Type B pancreatic cell (in vitro differentiated cells): ENCODE measurements around the gene SLC2A10. TPM values are rescaled to one million over a fixed set of nuclear protein-coding genes. Genes with fewer than 3 reads are reported as not detected.
A peak's percentile ranks its signal among the peaks of the same experiment; 100 is the strongest.

Experiments
- DNase-seq: peaks from one replicate; pipeline ENCODE4 v3.0.0; 2021; ENCODE audit warnings: mixed read lengths; ENCODE audit not compliant: unreplicated experiment; ENCODE audit errors: extremely low spot score
- H3K27ac Mint-ChIP-seq: 2 replicates; pipeline ENCODE4 v1.8.0; 2021; ENCODE audit warnings: mild to moderate bottlenecking, mixed read lengths
- H3K27me3 Mint-ChIP-seq: 2 replicates; pipeline ENCODE4 v1.8.0; 2021; ENCODE audit warnings: mixed read lengths
- H3K36me3 Mint-ChIP-seq: 2 replicates; pipeline ENCODE4 v1.8.0; 2021; ENCODE audit warnings: mixed read lengths
- H3K4me1 Mint-ChIP-seq: one replicate; pipeline ENCODE4 v1.8.0; 2021; ENCODE audit warnings: mixed read lengths; ENCODE audit not compliant: unreplicated experiment
- H3K4me3 Mint-ChIP-seq: 2 replicates; pipeline ENCODE4 v1.8.0; 2021; ENCODE audit warnings: mild to moderate bottlenecking, mixed read lengths
- H3K9me3 Mint-ChIP-seq: 2 replicates; pipeline ENCODE4 v1.8.0; 2021; ENCODE audit warnings: mixed read lengths
- CTCF ChIP-seq: fragments of 200-600 bp; sonication (generic); conservative IDR thresholded peaks from 2 replicates; pipeline ENCODE4 v1.5.0; 2021; ENCODE audit warnings: antibody characterized with exemption, mild to moderate bottlenecking
- total RNA-seq: library from RNA; stranded (reverse); gene quantifications from 2 replicates; pipeline ENCODE4 v1.2.1, GENCODE V29; 2021; ENCODE audit warnings: low replicate concordance

The SLC2A10 gene
- total RNA-seq, 1 donor from 2014 or later, result 15.8 TPM

DNA sequence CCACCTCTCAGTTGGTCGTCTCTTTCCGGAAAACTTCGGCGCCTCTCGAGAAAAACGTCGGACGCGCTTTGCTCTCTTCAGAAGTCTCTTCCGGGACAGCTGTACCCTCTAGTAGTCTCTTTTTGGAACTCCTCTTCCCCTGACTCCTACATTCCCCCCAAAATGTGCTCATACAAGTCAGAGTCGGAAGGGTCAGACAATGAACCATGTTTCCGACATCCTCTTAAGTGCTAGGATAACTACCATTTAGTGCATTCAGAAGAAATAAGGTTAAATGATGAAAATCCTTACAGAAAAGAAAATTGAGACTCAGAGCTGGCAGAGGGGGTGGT lies 19.7 kb upstream of the SLC2A10 start:
- Mint-ChIP-seq H3K27me3 (no peaks in the 10 kb centered on the region), H3K36me3 (peaks cover 16% of the 10 kb centered on the region), H3K9me3 (no peaks in the 10 kb centered on the region), H3K27ac (peak overlapping the region; percentile 95), H3K4me1 (peaks cover 6% of the 10 kb centered on the region), H3K4me3 (peak overlapping the region; percentile 93)
- TF ChIP-seq CTCF, result no peak
- DNase-seq, result no peak

- H3K27ac Mint-ChIP-seq, result peak overlapping the region; percentile 95
- peak overlapping the region; percentile 93 for H3K4me3 Mint-ChIP-seq
- H3K36me3 Mint-ChIP-seq, result peaks cover 11% of the 10 kb centered on the region
- no peaks in the 10 kb centered on the region for H3K27me3 Mint-ChIP-seq
- no peak for DNase-seq
- peaks cover 8% of the 10 kb centered on the region for H3K4me1 Mint-ChIP-seq
- H3K9me3 Mint-ChIP-seq, result no peaks in the 10 kb centered on the region
- TF ChIP-seq CTCF, result no peak
Observed at GRCh38 chr20:46690219-46691106, 19.0 kb upstream of the SLC2A10 start.

DNA sequence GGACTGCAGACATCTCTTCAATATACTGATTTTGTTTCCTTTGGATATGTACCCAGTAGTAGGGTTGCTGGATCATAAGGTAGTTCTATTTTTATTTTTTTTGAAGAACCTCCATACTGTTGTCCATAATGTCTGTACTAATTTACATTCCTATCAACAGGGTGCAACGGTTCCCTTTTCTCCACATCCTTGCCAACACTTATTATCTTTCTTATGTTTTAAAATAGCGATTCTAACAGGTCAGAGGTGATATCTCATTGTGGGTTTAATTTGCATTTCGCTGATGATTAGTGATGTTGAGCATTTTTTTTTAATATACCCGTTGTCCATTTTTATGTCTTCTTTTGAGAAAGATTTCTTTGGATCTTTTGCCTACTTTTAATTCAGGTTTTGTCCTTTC lies 18.3 kb upstream of the SLC2A10 start:
- H3K36me3 Mint-ChIP-seq, result peaks cover 6% of the 10 kb centered on the region
- no peak overlapping the region for H3K27ac Mint-ChIP-seq

DNA sequence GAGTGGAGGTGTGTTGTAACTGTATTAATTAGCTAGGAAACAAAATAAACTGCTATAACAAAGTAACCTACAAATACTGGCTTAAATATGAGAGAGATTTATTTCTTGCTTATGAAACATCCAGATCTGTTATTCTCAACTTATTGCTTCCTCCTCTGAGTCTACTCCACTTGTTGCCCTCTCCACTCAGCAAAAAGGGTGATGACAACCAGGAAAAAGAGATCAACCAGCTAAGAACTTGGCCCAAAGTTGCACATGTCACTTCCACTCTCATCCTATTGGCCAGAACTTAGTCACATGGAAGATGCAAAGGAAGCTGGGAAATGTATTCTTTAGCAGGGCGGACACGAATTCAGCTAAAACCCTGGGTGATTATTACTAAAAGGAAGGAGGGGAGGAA lies 15.0 kb upstream of the SLC2A10 start:
- Mint-ChIP-seq H3K27me3 (no peaks in the 10 kb centered on the region), H3K27ac (no peak overlapping the region), H3K9me3 (no peaks in the 10 kb centered on the region), H3K4me3 (no peak overlapping the region), H3K4me1 (peaks cover 20% of the 10 kb centered on the region), H3K36me3 (no peaks in the 10 kb centered on the region)
- TF ChIP-seq CTCF, result no peak
- DNase-seq, result no peak

More for the DNA sequence above, 18.3 kb upstream of the SLC2A10 start:
- Mint-ChIP-seq H3K4me3 (peak overlapping the region; percentile 60), H3K9me3 (no peaks in the 10 kb centered on the region), H3K27me3 (no peaks in the 10 kb centered on the region), H3K4me1 (peaks cover 15% of the 10 kb centered on the region)
- DNase-seq, result no peak
- no peak for TF ChIP-seq CTCF

GRCh38 chr20:46695892-46696291 lies 13.6 kb upstream of the SLC2A10 start:
- TF ChIP-seq CTCF, result no peak
- peaks cover 20% of the 10 kb centered on the region for H3K4me1 Mint-ChIP-seq
- no peak for DNase-seq
- H3K9me3 Mint-ChIP-seq, result no peaks in the 10 kb centered on the region
- no peaks in the 10 kb centered on the region for H3K36me3 Mint-ChIP-seq
- no peak overlapping the region for H3K4me3 Mint-ChIP-seq
- peaks cover 5% of the 10 kb centered on the region for H3K27me3 Mint-ChIP-seq
- peak overlapping the region; percentile 44 for H3K27ac Mint-ChIP-seq
